IgD-negative memory B cell (primary cell): ENCODE measurements around the gene MICAL1. TPM values are rescaled to one million over a fixed set of nuclear protein-coding genes. Genes with fewer than 3 reads are reported as not detected.

Experiments used
- H3K27ac Mint-ChIP-seq, 3 donors: one replicate each; pipeline ENCODE4 v1.8.0; 2020 to 2022; ENCODE audit warnings: mild to moderate bottlenecking in 3 of 3, mixed read lengths in 3 of 3, moderate library complexity in 1 of 3
- H3K27me3 Mint-ChIP-seq: one replicate; pipeline ENCODE4 v1.8.0; 2021; ENCODE audit warnings: mixed read lengths
- H3K36me3 Mint-ChIP-seq: one replicate; pipeline ENCODE4 v1.8.0; 2020; ENCODE audit warnings: mild to moderate bottlenecking, mixed read lengths
- H3K4me1 Mint-ChIP-seq, 3 donors: one replicate each; pipeline ENCODE4 v1.8.0; 2020 to 2022; ENCODE audit warnings: mixed read lengths in 3 of 3, mild to moderate bottlenecking in 1 of 3
- H3K4me3 Mint-ChIP-seq, 4 donors: one replicate each; pipeline ENCODE4 v1.8.0; 2020 to 2022; ENCODE audit warnings: mild to moderate bottlenecking in 4 of 4, mixed read lengths in 4 of 4, moderate library complexity in 3 of 4
- H3K9me3 Mint-ChIP-seq, 3 donors: one replicate each; pipeline ENCODE4 v1.8.0; 2020 to 2021; ENCODE audit warnings: mixed read lengths in 3 of 3, mild to moderate bottlenecking in 1 of 3
- polyA plus RNA-seq: library from polyadenylated mRNA; unstranded; fragments of 300-500 nt; fragmentation: Illumina TruSeq; gene quantifications from one replicate; pipeline ENCODE4 v1.2.3, GENCODE V29; 2021

Gene MICAL1, protein sequence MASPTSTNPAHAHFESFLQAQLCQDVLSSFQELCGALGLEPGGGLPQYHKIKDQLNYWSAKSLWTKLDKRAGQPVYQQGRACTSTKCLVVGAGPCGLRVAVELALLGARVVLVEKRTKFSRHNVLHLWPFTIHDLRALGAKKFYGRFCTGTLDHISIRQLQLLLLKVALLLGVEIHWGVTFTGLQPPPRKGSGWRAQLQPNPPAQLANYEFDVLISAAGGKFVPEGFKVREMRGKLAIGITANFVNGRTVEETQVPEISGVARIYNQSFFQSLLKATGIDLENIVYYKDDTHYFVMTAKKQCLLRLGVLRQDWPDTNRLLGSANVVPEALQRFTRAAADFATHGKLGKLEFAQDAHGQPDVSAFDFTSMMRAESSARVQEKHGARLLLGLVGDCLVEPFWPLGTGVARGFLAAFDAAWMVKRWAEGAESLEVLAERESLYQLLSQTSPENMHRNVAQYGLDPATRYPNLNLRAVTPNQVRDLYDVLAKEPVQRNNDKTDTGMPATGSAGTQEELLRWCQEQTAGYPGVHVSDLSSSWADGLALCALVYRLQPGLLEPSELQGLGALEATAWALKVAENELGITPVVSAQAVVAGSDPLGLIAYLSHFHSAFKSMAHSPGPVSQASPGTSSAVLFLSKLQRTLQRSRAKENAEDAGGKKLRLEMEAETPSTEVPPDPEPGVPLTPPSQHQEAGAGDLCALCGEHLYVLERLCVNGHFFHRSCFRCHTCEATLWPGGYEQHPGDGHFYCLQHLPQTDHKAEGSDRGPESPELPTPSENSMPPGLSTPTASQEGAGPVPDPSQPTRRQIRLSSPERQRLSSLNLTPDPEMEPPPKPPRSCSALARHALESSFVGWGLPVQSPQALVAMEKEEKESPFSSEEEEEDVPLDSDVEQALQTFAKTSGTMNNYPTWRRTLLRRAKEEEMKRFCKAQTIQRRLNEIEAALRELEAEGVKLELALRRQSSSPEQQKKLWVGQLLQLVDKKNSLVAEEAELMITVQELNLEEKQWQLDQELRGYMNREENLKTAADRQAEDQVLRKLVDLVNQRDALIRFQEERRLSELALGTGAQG
- 23.9 TPM for polyA plus RNA-seq

DNA sequence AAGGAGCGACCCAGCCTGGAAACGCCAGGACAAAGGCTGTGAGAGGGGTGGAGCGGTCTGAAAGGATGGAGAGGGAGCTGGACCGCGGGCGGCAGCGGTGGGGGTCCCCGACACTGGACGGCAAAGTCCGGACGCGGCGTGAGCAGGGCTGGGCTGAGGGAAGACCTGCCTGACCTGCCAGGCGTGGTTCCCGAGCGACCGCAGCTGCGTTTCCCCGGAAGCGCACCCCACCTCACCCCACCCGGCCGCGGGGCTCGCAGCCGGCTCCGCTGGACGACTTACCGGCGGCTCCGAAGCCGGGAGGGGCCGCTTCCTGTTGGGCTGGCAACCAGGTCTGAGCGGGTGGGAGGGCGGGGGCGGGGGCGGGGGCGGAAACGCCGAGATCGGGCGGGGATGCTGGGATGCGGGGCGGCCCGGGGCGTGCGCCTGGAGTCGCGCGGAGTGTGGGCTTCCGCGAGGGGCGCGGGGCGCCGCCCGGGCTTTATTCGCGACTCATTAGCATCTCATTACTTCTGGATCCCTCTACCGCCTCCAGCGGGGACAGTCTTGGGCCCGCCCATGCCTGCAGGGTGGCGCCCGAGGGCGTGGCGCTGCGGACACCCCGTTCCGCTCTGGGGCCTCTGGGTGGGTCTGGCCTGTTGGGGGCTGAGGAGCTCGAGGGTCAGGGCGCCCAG lies at the start of gene MICAL1:
Gene MICAL1 (minus strand): TSS at position 336 of the 674 bp plus-strand sequence. CDS start 1,576 bp downstream, outside the sequence.
- peaks cover 6% of the 10 kb centered on the region for H3K36me3 Mint-ChIP-seq
- H3K27ac Mint-ChIP-seq = peak within 1 kb of the TSS; percentile 51 to 99 (median 97)
- H3K9me3 Mint-ChIP-seq = no peaks in the 10 kb centered on the region
- H3K27me3 Mint-ChIP-seq = no peaks in the 10 kb centered on the region
- peaks cover 45 to 51% (median 47%) of the 10 kb centered on the region in 3 donors for H3K4me1 Mint-ChIP-seq
- peak within 1 kb of the TSS; percentile 92 to 97 (median 97) for H3K4me3 Mint-ChIP-seq

DNA sequence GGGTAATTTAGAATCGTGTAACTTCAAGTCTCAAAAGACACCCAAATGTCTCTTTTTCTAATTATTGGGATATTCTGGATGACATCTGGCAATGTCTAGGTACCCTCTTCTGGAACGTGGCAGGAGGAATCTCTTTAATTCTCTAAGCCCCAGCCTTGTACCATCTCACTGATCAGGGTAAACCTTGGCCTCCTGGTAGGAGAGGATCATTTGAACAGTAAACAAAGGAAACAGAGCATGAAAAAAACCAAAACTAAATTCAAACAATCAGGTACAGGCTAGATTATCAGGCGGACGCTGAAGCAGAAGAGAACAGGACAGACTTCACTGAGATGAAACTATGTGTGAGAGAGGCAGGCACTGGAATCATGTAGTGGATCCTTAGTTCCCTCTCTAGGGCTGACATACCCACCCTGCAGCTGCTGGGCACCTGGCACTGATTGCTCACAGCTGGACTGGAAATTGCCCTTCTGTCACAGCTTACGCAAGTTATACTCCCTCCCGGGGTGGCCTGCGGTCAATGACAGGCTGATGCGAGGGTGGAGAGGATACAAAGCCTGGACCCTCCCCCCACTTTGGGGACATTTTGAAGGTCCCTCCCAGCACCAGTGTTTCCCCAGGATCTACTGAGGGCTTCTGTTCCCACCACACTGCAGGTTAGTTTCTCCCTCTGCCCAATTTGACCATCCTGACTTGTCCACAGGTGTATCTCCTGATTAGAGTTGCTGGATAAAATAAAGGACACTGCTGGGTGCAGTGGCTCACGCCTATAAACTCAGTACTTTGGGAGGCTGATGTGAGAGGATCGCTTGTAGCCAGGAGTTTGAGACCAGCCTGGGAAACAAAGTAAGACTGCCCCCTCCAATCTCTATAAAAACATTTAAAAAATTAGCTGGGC lies 48.0 kb upstream of the MICAL1 start:
- Mint-ChIP-seq H3K27me3 (no peaks in the 10 kb centered on the region), H3K4me3 (no peak overlapping the region), H3K4me1 (no peaks in the 10 kb centered on the region), H3K9me3 (no peaks in the 10 kb centered on the region), H3K27ac (no peak overlapping the region), H3K36me3 (peaks cover 5% of the 10 kb centered on the region)

DNA sequence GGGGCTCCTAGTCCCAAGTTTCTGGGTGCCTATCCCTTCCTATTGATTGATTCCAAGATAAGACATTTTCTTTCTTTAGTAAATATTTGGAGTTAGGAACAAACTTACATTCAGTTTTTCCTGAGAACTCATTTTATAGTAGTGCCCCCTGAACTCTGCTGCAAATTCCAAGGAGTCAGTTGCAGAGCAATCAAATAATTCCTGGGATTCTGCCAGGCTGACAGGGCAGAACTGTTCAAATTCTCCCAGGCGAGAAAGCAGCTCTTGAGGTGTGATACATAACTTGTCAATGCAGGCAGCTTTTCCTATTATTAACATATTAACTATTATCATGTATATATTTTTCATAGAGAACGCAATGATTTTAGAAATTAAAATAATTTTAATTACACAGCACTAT lies 43.4 kb upstream of the MICAL1 start:
- Mint-ChIP-seq H3K9me3 (no peaks in the 10 kb centered on the region), H3K27me3 (no peaks in the 10 kb centered on the region), H3K4me3 (no peak overlapping the region), H3K4me1 (peaks cover 2 to 8% (median 3%) of the 10 kb centered on the region in 3 donors), H3K36me3 (peaks cover 11% of the 10 kb centered on the region), H3K27ac (no peak overlapping the region)

DNA sequence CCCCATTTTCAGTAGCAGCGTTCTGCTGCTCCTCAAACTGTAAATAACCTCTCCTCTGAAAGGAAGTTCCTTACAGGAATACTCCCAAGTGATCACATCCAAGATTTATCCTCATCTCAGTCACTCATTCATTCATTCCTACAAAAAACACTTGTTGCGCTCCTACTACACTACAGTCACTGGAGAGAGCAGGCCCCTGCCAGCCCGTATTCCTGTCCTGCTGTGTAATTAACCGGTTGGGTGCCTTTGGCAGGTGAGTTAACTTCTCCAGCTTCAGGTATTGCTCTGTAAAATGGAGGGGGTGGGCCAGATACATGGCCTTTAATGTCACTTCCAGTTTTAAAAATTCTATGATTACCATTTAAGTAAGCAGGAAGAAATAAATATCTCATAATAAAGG lies 42.5 kb upstream of the MICAL1 start:
- Mint-ChIP-seq H3K27me3 (no peaks in the 10 kb centered on the region), H3K4me3 (no peak overlapping the region), H3K27ac (no peak overlapping the region), H3K4me1 (peaks cover 9 to 15% (median 9%) of the 10 kb centered on the region in 3 donors), H3K36me3 (peaks cover 11% of the 10 kb centered on the region), H3K9me3 (no peaks in the 10 kb centered on the region)

DNA sequence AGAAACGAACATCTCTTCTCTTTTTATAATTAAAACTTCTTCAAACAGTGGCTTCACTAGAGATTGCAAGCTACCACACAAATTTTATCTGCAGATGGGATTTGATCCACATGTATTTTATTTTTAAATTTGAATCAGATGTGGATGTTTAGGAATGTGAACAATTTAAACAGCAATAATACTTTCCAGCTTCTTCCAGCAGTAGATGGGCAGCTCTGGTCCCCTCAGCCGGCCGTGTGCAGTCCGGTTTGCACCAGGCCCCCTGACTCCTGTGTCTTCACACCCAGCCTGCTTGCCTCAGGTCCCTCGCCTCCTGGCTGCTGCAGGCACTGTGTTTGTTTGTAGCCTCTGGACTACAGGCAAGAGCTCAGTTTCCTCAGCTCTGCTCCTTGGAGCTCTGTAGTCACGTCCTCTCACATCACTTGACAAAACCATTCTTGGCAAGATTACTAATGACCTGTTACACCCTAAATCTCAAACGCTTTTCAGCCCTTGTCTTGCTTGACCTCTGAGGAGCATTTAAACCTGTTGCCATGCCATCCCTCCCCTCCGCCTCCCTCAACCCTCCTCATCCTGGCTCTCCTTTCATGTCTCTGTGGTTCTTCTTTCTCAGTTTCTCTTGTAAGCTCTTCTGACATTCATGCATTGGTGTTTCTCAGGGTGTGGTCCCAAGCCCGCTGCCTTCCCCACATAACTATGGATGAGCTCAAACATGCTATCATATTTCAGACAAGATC lies 40.6 kb upstream of the MICAL1 start:
- H3K4me3 Mint-ChIP-seq = no peak overlapping the region
- peaks cover 14 to 19% (median 17%) of the 10 kb centered on the region in 3 donors for H3K4me1 Mint-ChIP-seq
- peaks cover 9% of the 10 kb centered on the region for H3K36me3 Mint-ChIP-seq
- H3K27me3 Mint-ChIP-seq = no peaks in the 10 kb centered on the region
- H3K27ac Mint-ChIP-seq = peak overlapping the region in 1 of 3 donors; percentile 36
- no peaks in the 10 kb centered on the region for H3K9me3 Mint-ChIP-seq

DNA sequence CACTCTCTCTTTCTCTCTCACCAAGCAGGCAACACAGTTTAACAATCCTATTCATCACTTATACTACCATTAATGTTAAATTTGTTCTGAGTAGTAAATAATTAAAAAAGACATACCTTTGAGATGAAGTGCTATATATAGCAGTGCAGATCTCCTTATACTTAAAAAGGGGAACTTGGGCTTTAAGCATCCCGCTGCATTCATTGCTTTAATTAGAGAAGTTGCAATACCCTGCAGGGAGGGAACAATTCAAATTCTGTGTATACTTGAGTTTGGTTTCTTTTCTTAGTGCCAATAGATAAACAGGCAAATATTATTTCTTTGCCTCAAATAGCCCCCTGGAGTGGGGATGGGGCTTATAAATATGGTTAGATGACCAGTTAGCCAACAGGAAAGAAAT lies 38.3 kb upstream of the MICAL1 start:
- Mint-ChIP-seq H3K36me3 (peaks cover 9% of the 10 kb centered on the region), H3K4me1 (peaks cover 14 to 23% (median 18%) of the 10 kb centered on the region in 3 donors), H3K4me3 (no peak overlapping the region), H3K27ac (no peak overlapping the region), H3K9me3 (no peaks in the 10 kb centered on the region), H3K27me3 (no peaks in the 10 kb centered on the region)

DNA sequence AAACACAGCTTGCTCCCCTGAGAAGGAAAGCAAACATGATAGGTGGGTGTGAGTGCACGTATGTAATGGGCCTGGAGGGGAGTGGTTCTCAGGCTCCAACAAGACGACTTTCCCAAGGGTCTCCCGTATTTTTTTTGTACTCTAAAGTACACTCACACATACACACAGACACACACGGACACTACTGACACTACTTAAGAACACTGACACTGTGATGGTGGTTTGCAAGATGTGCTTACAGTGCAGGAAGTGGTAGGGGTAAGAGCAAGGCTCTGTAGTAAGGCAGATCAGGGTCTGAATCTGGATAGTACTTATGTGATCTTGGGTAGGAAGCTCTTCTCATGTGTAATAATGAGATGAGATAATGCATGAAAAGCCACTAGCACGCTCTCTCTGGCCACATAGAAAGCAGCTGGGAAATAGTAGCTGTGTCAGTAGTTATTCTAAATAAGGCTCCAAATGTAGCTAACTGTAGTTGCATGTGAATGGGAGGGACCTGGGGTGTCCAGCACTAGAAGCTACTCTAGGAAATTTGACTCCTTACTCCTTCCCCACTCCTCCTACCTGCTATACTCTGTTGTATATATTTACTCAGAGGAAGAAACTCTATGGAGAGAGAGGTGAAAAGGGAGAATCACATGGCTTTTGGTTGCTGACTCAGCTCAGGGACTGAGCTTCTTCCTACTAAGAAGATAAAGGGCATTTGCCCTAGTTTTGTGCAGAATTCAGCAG lies 35.8 kb upstream of the MICAL1 start:
- peaks cover 1% of the 10 kb centered on the region for H3K27me3 Mint-ChIP-seq
- H3K4me1 Mint-ChIP-seq = peaks cover 14 to 20% (median 18%) of the 10 kb centered on the region in 3 donors
- H3K4me3 Mint-ChIP-seq = peak overlapping the region in 1 of 4 donors; percentile 53
- H3K27ac Mint-ChIP-seq = peak overlapping the region in 1 of 3 donors; percentile 77
- H3K9me3 Mint-ChIP-seq = no peaks in the 10 kb centered on the region
- H3K36me3 Mint-ChIP-seq = peaks cover 1% of the 10 kb centered on the region

DNA sequence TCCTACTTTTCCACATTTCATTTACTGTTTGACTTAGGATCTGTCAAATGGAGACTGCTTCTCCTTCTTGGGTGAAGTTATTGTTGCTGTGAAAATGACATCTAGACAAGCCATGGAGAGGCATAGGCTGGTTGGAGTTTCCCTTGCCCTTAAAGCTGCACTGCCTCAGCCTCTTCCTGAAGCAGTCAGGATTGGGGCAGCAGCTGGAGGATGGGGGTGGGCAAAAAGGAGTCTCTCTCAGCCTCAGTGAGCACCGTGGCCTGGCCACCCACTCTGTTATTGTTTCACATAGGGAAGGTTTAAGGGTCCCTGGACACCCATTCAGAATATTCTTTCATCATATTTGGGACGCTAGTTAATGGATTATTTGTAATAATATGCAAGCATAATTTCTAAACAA lies 35.1 kb upstream of the MICAL1 start:
- no peaks in the 10 kb centered on the region for H3K36me3 Mint-ChIP-seq
- H3K27me3 Mint-ChIP-seq = peaks cover 1% of the 10 kb centered on the region
- H3K4me3 Mint-ChIP-seq = no peak overlapping the region
- no peaks in the 10 kb centered on the region for H3K9me3 Mint-ChIP-seq
- H3K27ac Mint-ChIP-seq = peak overlapping the region in 1 of 3 donors; percentile 77
- H3K4me1 Mint-ChIP-seq = peaks cover 14 to 20% (median 18%) of the 10 kb centered on the region in 3 donors

DNA sequence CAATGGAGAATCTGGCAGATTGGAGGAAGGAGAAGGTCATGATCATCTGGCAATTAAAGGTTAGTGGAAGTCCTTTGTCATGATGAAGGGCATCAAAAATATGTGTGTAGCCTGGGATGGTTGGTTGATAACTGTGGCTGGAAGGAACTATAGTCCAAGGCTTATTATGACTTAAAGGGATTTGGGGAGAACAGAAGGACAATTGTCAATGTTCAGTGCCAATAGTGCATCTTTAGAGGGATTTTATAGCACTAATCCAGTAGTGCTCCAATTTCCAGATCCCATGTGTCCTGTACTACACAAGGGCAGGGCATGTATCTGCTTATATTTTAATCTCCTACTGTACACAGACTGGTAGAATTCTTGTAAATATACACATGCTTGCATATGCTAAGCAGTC lies 32.4 kb upstream of the MICAL1 start:
- H3K27me3 Mint-ChIP-seq = peaks cover 1% of the 10 kb centered on the region
- H3K36me3 Mint-ChIP-seq = no peaks in the 10 kb centered on the region
- peak overlapping the region in 1 of 4 donors; percentile 32 for H3K4me3 Mint-ChIP-seq
- H3K9me3 Mint-ChIP-seq = no peaks in the 10 kb centered on the region
- no peak overlapping the region for H3K27ac Mint-ChIP-seq
- peaks cover 10 to 20% (median 12%) of the 10 kb centered on the region in 3 donors for H3K4me1 Mint-ChIP-seq

DNA sequence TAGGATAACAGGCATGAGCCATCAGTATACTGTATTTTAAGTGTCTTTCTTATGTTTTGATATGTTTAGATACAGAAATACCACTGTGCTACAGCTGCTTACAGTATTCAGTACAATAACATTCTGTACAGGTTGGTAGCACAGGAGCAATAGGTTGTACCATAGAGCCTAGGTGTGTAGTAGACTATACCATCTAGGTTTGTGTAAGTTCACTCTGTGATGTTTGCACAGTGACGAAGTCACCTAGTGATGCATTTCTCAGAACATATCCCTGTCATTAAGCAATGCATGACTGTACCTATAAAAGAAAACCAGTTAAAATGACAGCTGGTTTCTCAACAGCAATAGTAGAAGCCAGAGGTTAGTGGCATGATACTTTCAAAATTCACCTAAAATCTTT lies 30.5 kb upstream of the MICAL1 start:
- no peaks in the 10 kb centered on the region for H3K9me3 Mint-ChIP-seq
- peaks cover 10 to 21% (median 19%) of the 10 kb centered on the region in 3 donors for H3K4me1 Mint-ChIP-seq
- peak overlapping the region in 1 of 3 donors; percentile 70 for H3K27ac Mint-ChIP-seq
- peaks cover 7% of the 10 kb centered on the region for H3K36me3 Mint-ChIP-seq
- peak overlapping the region in 1 of 4 donors; percentile 77 for H3K4me3 Mint-ChIP-seq
- peaks cover 1% of the 10 kb centered on the region for H3K27me3 Mint-ChIP-seq

DNA sequence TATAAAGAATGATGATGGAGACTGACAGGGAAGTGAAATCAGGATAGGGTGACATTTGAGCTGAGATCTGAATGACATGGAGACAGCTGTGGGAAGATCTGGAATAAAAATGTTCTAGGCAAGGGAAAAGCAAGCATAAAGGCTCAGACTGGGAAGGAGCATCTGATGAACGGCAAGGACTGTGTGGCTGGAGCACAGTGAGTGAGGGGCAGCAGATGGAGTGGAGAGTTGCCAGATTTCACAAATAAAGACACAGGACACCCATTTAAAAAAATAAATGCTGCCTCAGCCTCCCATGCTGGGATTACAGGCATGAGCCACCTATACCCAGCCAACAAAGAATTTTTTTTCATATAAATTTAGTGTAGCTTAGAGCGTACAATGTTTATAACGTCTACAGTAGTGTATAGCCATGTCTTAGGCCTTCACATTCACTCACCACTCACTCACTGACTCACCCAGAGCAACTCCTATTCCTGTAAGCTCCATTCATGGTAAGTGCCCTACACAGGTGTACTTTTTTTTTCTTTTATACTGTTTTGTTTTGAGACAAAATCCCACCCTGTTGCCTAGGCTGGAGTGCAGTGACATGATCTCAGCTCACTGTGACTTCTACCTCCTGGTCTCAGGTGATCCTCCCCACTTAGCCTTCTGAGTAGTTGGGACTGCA lies 29.8 kb upstream of the MICAL1 start:
- Mint-ChIP-seq H3K36me3 (peaks cover 12% of the 10 kb centered on the region), H3K27me3 (peaks cover 1% of the 10 kb centered on the region), H3K4me1 (peaks cover 14 to 26% (median 25%) of the 10 kb centered on the region in 3 donors), H3K9me3 (peaks cover 0 to 2% (median 0%) of the 10 kb centered on the region in 3 donors), H3K27ac (peak overlapping the region in 1 of 3 donors; percentile 85), H3K4me3 (peak overlapping the region in 3 of 4 donors; percentile 27 to 88 (median 39))

DNA sequence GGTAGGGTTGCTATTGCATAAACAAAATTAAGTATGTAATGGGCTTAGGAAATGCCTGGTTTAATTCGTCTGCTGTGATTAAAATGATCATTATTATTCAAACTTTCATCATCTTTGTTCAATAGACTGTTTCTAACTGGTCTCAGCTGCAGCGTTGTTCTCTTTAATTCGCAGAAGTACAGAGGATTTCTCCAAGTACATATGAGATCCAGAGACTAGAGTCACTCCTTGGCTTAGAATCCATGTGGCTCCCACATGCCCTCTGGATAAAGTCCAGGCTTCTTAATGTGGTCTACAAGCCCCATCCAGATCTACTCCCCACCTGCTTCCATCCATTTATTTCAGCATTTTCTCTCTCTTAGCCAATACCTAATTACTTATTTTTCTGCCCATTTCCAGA lies 28.6 kb upstream of the MICAL1 start:
- H3K27ac Mint-ChIP-seq = peak overlapping the region; percentile 85 to 95 (median 89)
- H3K36me3 Mint-ChIP-seq = peaks cover 13% of the 10 kb centered on the region
- H3K27me3 Mint-ChIP-seq = peaks cover 1% of the 10 kb centered on the region
- H3K4me3 Mint-ChIP-seq = peak overlapping the region; percentile 81 to 90 (median 87)
- peaks cover 0 to 3% (median 0%) of the 10 kb centered on the region in 3 donors for H3K9me3 Mint-ChIP-seq
- H3K4me1 Mint-ChIP-seq = peaks cover 17 to 33% (median 33%) of the 10 kb centered on the region in 3 donors
